OCI-M1 (cell line): Measurements from ENCODE around the gene APOD.

Source experiments
- DNase-seq: peaks from one replicate; lab custom pipeline; 2025; lab: John Stamatoyannopoulos, UW

Gene APOD

GRCh38 chr3:195524171-195524896, 59.4 kb downstream of the APOD start:
- no peak for DNase-seq

- DNase-seq, result peak; percentile 61
Measured at GRCh38 chr3:195522254-195523023, 61.3 kb downstream of the APOD start.
